Measurements from ENCODE around the gene POLR2H.
A peak's percentile ranks its signal among the peaks of the same experiment; 100 is the strongest.
"Not testable (repeated sequence)": the region's sequence is repeated elsewhere in the genome, so short reads cannot be mapped to it uniquely, and the experiment has no call there.

The POLR2H gene

GRCh38 chr3:184335661-184336546 lies 25.6 kb upstream of the POLR2H start:
- DNase-seq (ENCODE audit: low spot score): peak; percentile 86

GRCh38 chr3:184336547-184337398 lies 24.7 kb upstream of the POLR2H start:
- peak; percentile 79 for DNase-seq (ENCODE audit: low spot score)

DNA sequence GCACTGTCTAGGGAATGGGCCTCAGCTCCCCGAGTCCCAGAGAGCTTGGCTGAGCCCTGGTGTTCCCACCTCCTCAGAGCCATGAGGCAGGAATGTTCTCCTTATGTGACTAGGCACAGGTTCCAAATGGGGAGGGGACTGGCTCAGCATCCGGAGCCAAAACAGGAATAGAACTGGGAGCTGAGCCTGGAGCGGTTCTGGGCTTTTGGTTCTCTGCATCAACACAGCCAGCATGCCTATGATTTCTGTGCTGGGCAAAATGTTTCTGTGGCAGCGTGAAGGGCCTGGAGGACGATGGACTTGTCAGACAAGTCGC lies 24.2 kb upstream of the POLR2H start, which contains the start of gene FAM131A:
Gene FAM131A, plus strand, starts transcription at position 202 of the 316 bp plus-strand sequence. Its CDS starts 31 bp downstream, at position 233.
- no peak for DNase-seq (ENCODE audit: low spot score)

DNA sequence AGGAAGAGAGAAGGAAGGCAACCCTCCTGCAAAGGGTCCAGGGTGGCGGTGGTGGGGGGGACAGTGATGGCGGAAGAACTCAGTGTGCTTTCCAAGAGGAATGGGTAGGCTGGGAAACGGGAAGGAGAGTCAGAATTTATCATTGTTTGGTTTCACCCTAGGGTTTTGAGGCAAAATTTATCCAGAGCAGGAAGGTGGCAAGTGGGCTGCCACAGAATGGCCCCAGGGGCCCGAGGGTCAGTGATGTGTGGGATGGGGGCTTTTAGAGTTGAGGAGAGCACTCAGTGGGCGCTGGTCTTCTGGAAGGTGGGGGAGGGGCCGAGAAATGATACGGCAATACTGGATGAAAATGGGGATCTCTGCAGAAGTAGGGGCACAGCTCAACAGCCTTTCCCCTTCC lies 23.5 kb upstream of the POLR2H start:
- no peak for DNase-seq (ENCODE audit: low spot score)

DNA sequence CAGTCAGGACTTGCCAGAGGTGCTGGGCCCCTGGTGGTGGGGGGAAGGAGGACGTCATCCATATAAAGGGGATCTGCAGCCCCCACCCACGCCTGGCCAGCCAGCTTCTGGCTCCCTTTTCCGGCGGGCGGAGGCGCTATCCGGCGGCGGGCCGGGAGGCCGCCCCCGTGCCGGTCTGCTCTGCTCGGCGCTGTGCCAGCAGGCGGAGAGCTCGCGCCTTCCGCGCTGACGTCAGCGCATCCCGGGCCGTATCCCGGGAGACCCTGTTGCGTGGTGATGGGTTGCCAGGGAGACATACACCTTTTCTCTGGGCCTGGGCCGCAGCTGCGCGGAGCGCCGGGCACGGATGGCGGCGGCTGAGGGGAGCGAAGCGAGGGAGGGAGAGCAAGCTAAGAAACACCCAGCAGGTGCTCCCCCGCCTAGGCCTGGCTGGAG lies 23.0 kb upstream of the POLR2H start:
- DNase-seq (ENCODE audit: low spot score): no peak

DNA sequence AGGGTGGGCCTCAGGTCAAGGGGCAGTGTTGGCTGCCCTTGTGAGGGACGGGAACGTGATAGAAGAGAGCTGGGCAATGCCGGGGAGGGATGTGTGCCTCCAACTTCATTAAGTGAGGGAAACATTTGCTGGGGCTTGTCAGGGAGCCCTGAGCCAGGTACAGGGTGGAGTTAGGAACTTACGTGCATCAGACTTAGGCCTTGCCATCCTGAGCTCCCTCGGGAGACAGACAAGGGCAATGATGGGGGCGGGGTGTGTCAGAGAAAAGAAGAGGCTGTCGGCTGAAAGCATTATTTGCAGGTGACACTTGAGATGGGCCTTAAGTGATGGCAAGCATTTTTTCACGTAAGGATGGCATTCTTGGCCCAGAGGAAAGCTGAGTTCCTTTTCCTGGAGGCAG lies 22.5 kb upstream of the POLR2H start:
- DNase-seq (ENCODE audit: low spot score): no peak

DNA sequence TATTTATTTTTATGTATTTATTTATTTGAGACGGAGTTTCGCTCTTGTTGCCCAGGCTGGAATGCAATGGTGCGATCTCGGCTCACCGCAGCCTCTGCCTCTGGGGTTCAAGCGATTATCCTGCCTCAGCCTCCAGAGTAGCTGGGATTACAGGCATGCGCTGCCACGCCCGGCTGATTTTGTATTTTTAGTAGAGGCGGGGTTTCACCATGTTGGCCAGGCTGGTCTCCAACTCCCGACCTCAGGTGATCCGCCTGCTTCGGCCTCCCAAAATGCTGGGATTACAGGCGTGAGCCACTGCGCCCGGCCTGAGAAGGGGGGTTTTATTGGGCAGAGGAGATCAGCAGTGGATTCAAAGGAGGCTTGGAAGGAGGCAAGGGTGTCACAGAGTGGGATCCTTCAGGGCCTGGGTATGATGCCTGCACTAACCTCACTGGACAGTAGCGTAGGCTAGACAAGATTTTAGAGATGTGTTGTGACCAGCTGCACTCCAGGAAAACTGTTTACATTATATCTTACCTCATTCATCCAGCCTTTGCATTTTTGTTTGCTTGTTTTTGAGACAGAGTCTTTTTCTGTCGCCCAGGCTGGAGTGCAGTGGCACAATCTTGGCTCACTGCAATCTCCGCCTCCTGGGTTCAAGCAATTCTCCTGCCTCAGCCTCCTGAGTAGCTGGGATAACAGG lies 21.9 kb upstream of the POLR2H start:
- DNase-seq (ENCODE audit: low spot score): not testable (repeated sequence)

DNA sequence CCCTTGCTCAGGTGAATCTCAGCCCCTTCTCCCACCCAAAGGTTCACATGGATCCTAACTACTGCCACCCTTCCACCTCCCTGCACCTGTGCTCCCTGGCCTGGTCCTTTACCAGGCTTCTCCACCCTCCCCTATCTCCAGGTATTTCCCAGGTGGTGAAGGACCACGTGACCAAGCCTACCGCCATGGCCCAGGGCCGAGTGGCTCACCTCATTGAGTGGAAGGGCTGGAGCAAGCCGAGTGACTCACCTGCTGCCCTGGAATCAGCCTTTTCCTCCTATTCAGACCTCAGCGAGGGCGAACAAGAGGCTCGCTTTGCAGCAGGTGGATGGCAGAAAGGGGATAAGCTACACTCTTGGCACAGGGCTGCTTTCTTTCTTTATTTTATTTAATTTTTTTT lies 19.6 kb upstream of the POLR2H start:
- DNase-seq (ENCODE audit: low spot score): no peak

DNA sequence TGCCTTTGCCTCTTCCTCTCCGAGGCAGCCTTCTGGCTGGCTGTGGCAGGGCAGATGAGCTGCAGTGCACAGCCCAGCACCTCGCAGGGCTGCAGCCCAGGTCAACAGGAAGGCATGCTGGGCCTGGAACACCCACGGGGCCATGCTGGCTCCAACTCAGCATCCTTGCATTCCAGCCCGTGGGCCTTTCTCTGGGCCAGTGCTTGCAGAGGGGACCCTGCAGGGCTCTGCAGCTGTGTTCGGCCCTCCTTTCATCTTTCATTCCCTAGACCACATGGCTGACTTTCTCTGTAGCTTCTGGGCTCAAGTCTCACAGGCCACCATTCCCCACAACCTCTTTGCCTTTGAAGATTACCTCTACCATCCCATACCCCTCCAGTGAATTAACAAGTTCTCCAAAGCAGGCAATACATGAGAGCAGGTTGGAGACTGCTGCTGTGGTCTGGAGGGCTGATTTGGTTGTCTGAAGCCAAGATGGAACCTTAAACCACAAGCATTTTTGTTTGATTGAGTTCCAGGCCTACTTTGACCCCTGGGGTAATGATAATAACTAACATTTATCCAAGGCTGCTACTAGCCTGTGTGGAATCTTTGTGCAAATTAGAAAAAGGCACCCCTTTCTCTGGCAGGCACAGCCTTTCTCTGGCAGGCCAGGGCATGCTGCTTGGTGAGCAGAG lies 18.2 kb upstream of the POLR2H start:
- no peak for DNase-seq (ENCODE audit: low spot score)

- DNase-seq (ENCODE audit: low spot score): no peak
Measured at GRCh38 chr3:184344579-184345316, 16.8 kb upstream of the POLR2H start.

- DNase-seq (ENCODE audit: low spot score): peak; percentile 95
Measured at GRCh38 chr3:184345317-184346144, 16.0 kb upstream of the POLR2H start.

DNA sequence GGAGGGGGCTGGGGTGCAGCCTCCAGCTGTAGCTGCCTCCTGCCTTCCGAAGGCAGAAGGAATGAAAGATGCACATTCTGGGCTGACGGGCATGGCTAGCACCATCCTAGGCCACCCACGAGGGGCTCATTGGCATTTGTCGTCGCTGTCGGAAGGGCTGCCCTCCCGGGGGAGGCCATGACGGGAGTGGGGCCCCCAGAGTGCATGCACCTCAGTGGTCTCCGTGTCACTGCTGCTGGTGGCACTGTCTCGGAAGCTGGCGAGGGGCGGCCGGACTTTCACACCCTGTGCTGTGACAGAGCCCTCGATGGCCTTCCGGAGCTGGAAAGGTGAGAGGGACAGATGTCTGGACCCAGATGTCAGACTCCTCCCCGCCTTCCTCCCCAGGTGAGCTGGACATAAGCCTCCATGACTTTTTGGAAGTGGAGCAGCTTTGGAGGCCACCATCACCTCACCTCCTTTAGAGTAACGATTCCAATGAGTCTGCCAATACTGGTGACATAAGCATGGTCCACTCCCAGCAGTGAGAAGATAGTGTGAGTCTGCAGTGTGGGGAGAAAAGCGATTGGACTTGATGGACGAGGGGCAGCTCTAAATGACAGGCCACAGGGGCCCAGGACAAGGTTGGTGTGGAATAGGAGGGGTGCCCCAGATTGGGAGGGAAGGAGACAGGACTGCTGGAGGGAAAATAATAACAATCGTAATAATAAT lies 14.9 kb upstream of the POLR2H start:
- no peak for DNase-seq (ENCODE audit: low spot score)

GRCh38 chr3:184347321-184348056 lies 14.0 kb upstream of the POLR2H start:
- DNase-seq (ENCODE audit: low spot score): no peak

- DNase-seq (ENCODE audit: low spot score): no peak
Measured at GRCh38 chr3:184348057-184348382, 13.5 kb upstream of the POLR2H start.

DNA sequence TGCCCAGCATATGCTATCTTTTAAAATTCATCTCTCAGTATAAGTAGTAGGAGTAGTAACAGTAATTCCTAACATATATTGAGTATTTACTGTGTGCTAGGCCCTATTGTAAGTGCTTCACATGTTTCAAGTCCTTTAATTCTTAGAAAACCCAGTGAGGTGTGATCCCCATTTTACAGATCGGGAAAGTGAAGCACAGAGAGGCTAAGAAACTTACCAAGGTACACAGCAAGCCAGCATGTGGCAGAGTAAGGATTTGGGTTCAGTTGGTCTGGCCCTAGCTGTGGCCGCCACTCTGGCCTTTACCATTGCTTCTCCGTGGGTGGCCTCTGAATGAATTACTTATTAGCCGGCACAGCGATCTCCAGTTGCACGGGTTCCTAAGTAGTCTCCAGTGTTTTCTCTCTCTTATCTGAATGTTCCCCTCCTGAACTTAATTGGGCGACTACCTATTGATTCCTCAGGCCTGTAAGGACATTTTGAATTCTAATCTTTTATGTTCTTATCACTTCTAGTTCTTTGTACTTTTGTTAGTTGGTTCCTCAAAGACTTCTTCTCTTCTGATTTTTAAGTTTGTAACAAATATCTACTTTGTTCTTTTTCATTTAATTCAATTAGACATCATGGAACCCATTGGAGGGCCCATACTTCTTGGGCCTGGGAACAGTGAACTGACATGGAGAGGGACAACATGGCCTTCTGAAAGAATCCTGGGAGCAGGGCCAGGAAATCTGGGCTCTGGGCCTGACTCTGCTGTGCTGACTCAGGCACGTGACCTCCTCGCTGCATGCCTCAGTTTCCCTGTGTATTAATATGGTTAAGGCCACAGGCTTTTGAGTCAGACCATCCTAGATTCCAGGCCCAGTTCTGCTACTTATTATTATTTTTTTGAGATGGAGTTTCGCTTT lies 11.7 kb upstream of the POLR2H start:
- no peak for DNase-seq (ENCODE audit: low spot score)

DNA sequence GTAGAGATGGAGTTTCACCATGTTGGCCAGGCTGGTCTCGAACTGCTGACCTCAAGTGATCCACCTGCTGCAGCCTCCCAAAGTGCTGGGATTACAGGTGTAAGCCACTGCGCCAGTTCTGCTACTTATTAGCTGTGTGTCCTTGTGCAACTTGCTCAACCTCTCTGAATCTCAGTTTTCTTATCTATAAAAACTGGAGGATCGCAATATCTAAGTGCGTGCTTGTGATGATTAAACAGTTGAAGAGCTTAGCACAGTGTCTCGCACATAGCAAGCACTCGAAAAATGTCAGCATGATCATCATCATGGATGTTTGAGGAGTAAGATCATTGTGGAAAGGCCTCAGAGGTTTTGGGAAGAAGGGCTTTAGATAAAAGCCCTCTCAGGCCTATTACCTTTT lies 10.9 kb upstream of the POLR2H start:
- no peak for DNase-seq (ENCODE audit: low spot score)

DNA sequence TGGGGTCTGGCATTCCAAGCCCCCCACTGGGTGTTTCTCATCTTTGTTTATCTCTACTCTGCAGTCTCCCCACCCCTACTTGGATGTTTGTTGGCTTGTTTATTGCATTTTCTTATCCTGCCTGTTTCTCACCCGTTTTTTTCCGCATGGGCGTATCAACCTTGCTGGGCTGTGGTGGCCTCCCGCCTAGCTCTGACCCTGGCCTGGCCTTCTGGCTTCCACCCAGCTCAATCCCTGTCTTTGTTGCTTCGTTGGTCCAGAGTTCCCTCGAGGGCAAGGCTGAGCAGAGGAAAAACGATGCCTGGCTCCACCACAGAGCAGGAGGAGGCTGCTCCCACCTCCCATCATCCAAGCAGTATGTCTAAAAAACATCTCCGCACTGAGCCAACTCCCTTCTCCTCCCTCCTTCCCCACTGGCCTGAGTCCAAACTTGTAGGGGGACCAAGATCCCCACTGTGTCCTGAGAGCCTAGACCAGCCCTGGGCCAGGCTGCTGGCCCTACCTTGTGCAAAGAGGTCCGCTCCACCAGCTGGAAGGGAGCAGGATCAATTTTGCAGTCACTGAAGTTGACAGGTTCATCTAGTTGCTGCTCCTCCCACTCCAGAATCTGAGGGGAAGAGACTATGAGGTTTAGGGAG lies 9.9 kb upstream of the POLR2H start:
- DNase-seq (ENCODE audit: low spot score): no peak

Measured in HuH-7 (cell line).